ENCODE results near the gene RNF222. TPM values are rescaled to one million over a fixed set of nuclear protein-coding genes. Genes with fewer than 3 reads are reported as not detected.
A peak's percentile ranks its signal among the peaks of the same experiment; 100 is the strongest.
"Not testable (repeated sequence)": the region's sequence is repeated elsewhere in the genome, so short reads cannot be mapped to it uniquely, and the experiment has no call there.

RNF222 gene
- total RNA-seq, 4 donors from 2014 or later, result not detected

- no peak for DNase-seq
- intact Hi-C loops (cut with DNase I), result no loop called here
- Histone ChIP-seq H3K27ac (no peak overlapping the region), H3K4me1 (peaks cover 5 to 8% of the 10 kb centered on the region in 2 donors), H3K9me3 (no peaks in the 10 kb centered on the region), H3K36me3 (no peaks in the 10 kb centered on the region), H3K4me3 (replicated peaks in 1 of 3) (no peak overlapping the region), H3K27me3 (no peaks in the 10 kb centered on the region)
- TF ChIP-seq POLR2A (IDR thresholded peaks at IDR 0.05), result no peak
- TF ChIP-seq CTCF (IDR thresholded peaks at IDR 0.05), result no peak
- 74 to 82% methylated on average over 7 of the region's 7 CpGs for WGBS, 2 donors
These were observed 47.3 kb downstream of the RNF222 start for GRCh38 chr17:8350339-8350738.

DNA sequence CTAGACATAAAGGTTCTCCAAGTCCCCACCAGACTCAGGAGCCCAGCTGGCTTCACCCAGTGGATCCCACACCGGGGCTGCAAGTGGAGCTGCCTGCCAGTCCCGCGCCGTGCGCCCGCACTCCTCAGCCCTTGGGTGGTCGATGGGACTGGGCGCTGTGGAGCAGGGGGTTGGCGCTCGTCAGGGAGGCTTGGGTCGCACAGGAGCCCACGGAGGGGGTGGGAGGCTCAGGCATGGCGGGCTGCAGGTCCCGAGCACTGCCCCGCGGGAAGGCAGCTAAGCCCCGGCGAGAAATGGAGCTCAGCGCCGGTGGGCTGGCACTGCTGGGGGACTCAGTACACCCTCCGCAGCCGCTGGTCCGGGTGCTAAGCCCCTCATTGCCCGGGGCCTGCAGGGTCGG, 50.6 kb downstream of the RNF222 start:
- H3K4me3 ChIP-seq (replicated peaks in 1 of 3); H3K27me3 ChIP-seq; H3K27ac ChIP-seq; H3K4me1 ChIP-seq; H3K9me3 ChIP-seq; intact Hi-C loops (cut with DNase I); H3K36me3 ChIP-seq; DNase-seq: not testable (repeated sequence)
- WGBS, 2 donors, result 29 to 59% methylated on average over 5 to 12 of the region's 25 CpGs

DNA sequence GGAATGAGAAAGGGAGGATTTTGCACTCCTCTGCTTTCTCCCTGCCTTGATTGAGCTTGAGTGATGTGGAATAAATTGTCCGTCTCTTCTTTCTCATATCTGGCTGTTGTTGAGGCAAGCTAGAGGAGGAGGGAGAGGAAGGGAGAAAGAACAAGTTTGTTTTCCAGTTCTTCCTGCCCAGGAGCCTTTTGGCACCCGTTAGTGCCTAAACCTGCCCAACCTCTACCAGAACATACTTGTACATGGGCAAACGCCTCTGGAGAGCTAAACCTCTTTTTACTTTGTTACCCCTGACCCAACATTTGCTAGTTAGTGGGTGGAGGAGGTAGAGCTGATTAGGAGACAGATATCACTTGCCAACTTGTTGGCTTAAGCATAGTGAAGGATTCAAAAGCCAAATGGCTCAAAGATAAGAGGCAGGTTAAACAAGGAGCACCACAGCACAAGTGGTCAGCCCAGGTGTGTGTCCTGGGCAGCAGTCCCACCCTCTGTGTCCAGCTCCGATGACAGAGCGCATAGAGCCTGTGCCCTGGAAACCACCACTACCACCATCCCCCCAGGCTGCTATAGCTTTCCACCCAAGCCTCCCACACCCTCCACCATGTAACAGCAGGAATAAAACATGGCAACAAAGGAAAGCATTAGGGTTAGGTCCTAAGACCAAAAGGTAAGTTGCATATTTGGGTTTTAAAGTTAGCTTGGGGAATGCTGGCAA, 51.5 kb downstream of the RNF222 start:
- Histone ChIP-seq H3K27me3 (no peaks in the 10 kb centered on the region), H3K4me3 (replicated peaks in 1 of 3) (no peak overlapping the region)
- DNase-seq, result peak; percentile 22 to 27

DNA sequence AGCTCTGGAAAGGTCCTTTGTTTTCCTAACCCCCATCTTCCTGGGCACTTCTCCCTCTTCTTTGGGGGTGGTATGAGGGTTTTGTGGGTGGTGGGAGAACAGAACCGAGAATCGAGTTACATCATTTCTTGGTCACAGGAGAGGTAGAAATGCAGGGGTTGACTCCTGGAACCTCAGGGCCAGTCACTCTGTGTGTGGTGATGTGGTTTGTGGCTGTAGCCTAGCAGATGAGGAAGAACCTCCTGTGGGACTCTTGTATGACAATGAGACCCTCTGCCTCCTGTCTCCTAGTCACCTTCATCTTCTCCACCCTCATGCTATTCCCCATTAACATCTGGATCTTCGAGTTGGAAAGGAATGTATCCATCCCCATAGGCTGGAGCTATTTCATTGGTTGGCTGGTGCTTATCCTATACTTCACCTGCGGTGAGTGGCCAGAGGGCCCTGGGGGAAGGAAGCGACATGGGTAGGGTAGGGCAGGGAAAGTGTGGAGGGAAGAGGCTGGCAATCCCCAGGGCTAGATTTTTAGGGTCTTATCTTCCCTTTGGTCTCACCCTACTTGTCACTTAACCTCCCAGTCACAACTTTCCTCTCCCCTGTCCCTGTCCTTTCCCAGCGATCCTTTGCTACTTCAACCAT, 52.5 kb downstream of the RNF222 start:
- WGBS, 2 donors, result 49 to 52% methylated on average over 6 of the region's 6 CpGs
- no peak for TF ChIP-seq CTCF (IDR thresholded peaks at IDR 0.05)
- TF ChIP-seq POLR2A (IDR thresholded peaks at IDR 0.05), result no peak

More for the DNA sequence above, 51.5 kb downstream of the RNF222 start:
- 29 to 37% methylated on average over 5 of the region's 5 CpGs for WGBS, 2 donors
- Histone ChIP-seq H3K4me1 (peaks cover 5 to 8% of the 10 kb centered on the region in 2 donors), H3K27ac (no peak overlapping the region), H3K36me3 (no peaks in the 10 kb centered on the region), H3K9me3 (no peaks in the 10 kb centered on the region)
- no peak for TF ChIP-seq CTCF (IDR thresholded peaks at IDR 0.05)
- no peak for TF ChIP-seq POLR2A (IDR thresholded peaks at IDR 0.05)
- intact Hi-C loops (cut with DNase I), result no loop called here

GRCh38 chr17:8341456-8341855, 56.2 kb downstream of the RNF222 start:
- 65 to 68% methylated on average over 4 of the region's 4 CpGs for WGBS, 2 donors
- intact Hi-C loops (cut with DNase I), result no loop called here
- DNase-seq, result no peak

More for the DNA sequence above, 52.5 kb downstream of the RNF222 start:
- Histone ChIP-seq H3K4me3 (replicated peaks in 1 of 3) (no peak overlapping the region), H3K4me1 (peaks cover 5 to 8% of the 10 kb centered on the region in 2 donors), H3K27me3 (no peaks in the 10 kb centered on the region), H3K9me3 (no peaks in the 10 kb centered on the region), H3K36me3 (no peaks in the 10 kb centered on the region), H3K27ac (no peak overlapping the region)
- intact Hi-C loops (cut with DNase I), result no loop called here
- DNase-seq, result no peak

More at GRCh38 chr17:8341456-8341855, 56.2 kb downstream of the RNF222 start:
- TF ChIP-seq CTCF (IDR thresholded peaks at IDR 0.05) (no peak), POLR2A (IDR thresholded peaks at IDR 0.05) (no peak)
- no peak overlapping the region for H3K4me3 ChIP-seq (replicated peaks in 1 of 3)
- H3K36me3 ChIP-seq, result no peaks in the 10 kb centered on the region
- H3K4me1 ChIP-seq, result peaks cover 5 to 8% of the 10 kb centered on the region in 2 donors
- H3K9me3 ChIP-seq, result no peaks in the 10 kb centered on the region
- H3K27ac ChIP-seq, result no peak overlapping the region
- H3K27me3 ChIP-seq, result no peaks in the 10 kb centered on the region

Other genes with a start within 250 kb of the RNF222 start
- gene PER1, start 245.4 kb downstream of the RNF222 start, total RNA-seq, result 100 to 1,000 TPM in 3 of 4 donors, 10 to 100 TPM in 1; 85.2 to 148 (median 137) TPM
- 10 to 100 TPM; 30.6 to 35.2 (median 33.4) TPM for gene VAMP2, start 234.9 kb downstream of the RNF222 start, total RNA-seq
- 10 to 100 TPM; 19.7 to 34.7 (median 32.2) TPM for gene TMEM107, start 221.4 kb downstream of the RNF222 start, total RNA-seq
- 10 to 100 TPM in 3 of 4 donors, 1 to 10 TPM in 1; 7.7 to 17.0 (median 15.5) TPM for gene BORCS6, start 207.6 kb downstream of the RNF222 start, total RNA-seq
- 1 to 10 TPM in 1 of 4 donors, not detected in 3; 6.0 TPM for gene AURKB, start 187.3 kb downstream of the RNF222 start, total RNA-seq
- 10 to 100 TPM; 19.2 to 40.3 (median 21.2) TPM for gene CTC1, start 149.8 kb downstream of the RNF222 start, total RNA-seq
- 10 to 100 TPM; 14.8 to 39.5 (median 18.3) TPM for gene PFAS, start 148.5 kb downstream of the RNF222 start, total RNA-seq
- 10 to 100 TPM; 18.9 to 30.2 (median 22.4) TPM for gene RANGRF, start 109.2 kb downstream of the RNF222 start, total RNA-seq
- 10 to 100 TPM in 1 of 4 donors, 1 to 10 TPM in 3; 2.9 to 12.7 (median 5.9) TPM for gene SLC25A35, start 102.4 kb downstream of the RNF222 start, total RNA-seq
- 1 to 10 TPM; 4.3 to 9.8 (median 6.8) TPM for gene ARHGEF15, start 87.6 kb downstream of the RNF222 start, total RNA-seq
- not detected for gene ODF4, start 58.0 kb downstream of the RNF222 start, total RNA-seq
- gene RPL26, start 14.6 kb downstream of the RNF222 start, total RNA-seq, result 1,000 to 10,000 TPM; 2,728 to 5,465 (median 3,162) TPM
- 10 to 100 TPM; 56.0 to 77.7 (median 59.5) TPM for gene NDEL1, start 38.1 kb upstream of the RNF222 start, total RNA-seq
- gene MYH10, start 232.9 kb upstream of the RNF222 start, total RNA-seq, result 10 to 100 TPM; 40.8 to 72.2 (median 44.2) TPM